Measurements from ENCODE around the gene COG2.

COG2 gene

DNA sequence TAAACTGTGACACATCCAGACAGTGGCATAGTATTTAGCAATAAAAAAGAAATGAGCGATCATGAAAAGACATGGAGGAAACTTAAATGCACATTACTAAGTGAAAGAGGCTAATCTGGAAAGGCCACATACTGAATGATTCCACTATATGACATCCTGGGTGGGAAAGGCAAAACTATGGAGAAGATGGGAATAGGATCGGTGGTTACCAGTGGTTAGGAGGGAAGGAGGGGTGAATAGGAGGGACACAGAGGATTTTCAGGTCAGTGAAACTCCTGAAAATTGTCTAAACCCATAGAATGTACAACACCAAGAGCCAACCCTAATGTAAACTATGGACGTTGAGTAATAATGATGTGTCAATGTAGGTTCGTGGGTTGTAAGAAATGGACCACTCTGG is 57.9 kb downstream of the COG2 start:
- no peaks in the 10 kb centered on the region for H3K79me1 ChIP-seq (ENCODE audit: low read depth, low read length)
- no peaks in the 10 kb centered on the region for H3K36me3 ChIP-seq (replicated peaks in 1 of 2; ENCODE audit: control insufficient read depth in 2 of 2, insufficient read depth in 2 of 2, low read length in 2 of 2)
- no peak overlapping the region for H3K4ac ChIP-seq (ENCODE audit: low read length)
- no peak overlapping the region for H3K23ac ChIP-seq (ENCODE audit: low read depth, low read length, poor library complexity)
- DNase-seq (ENCODE audit: low spot score) = no peak
- H3K4me3 ChIP-seq (ENCODE audit: low read length in 2 of 2) = no peak overlapping the region
- no peak overlapping the region for H4K91ac ChIP-seq (ENCODE audit: low read depth, low read length, poor library complexity)
- no peak overlapping the region for H3K9ac ChIP-seq (ENCODE audit: low read depth, low read length, poor library complexity)
- no CpG with 5 or more reads among the region's 4 CpGs for WGBS, 2 donors (ENCODE audit: extremely low coverage in 2 of 2, insufficient read length in 2 of 2, insufficient replicate concordance in 1 of 2)
- H3K4me1 ChIP-seq (ENCODE audit: control insufficient read depth in 2 of 2, insufficient read depth in 1 of 2, low read depth in 1 of 2, low read length in 2 of 2) = peaks cover 8 to 10% of the 10 kb centered on the region in 2 donors
- no peak overlapping the region for H3K27ac ChIP-seq (replicated peaks; ENCODE audit: low read length)
- H2AFZ ChIP-seq (ENCODE audit: low read length) = no peak overlapping the region
- no peak overlapping the region for H3K4me2 ChIP-seq (ENCODE audit: insufficient read depth, low read length, poor library complexity, severe bottlenecking)
- no peak overlapping the region for H3K14ac ChIP-seq (ENCODE audit: low read length)
- H2BK120ac ChIP-seq (ENCODE audit: low read depth, low read length) = no peak overlapping the region
- H3K9me3 ChIP-seq (replicated peaks in 1 of 2; ENCODE audit: control insufficient read depth in 2 of 2, insufficient read depth in 1 of 2, low read depth in 1 of 2, low read length in 2 of 2) = no peaks in the 10 kb centered on the region
- H3K18ac ChIP-seq (ENCODE audit: low read length) = no peak overlapping the region
- H4K8ac ChIP-seq (ENCODE audit: low read depth, low read length) = no peak overlapping the region
- H2BK5ac ChIP-seq (ENCODE audit: low read length) = no peak overlapping the region
- no peak overlapping the region for H2AK5ac ChIP-seq (ENCODE audit: low read depth, low read length)
- H2BK15ac ChIP-seq (ENCODE audit: low read length) = no peak overlapping the region
- peaks cover 0 to 10% (median 0%) of the 10 kb centered on the region in 3 experiments for H3K27me3 ChIP-seq (ENCODE audit: control insufficient read depth in 3 of 3, insufficient read depth in 3 of 3, low read depth in 1 of 3, low read length in 3 of 3)
- H2BK12ac ChIP-seq (ENCODE audit: low read length) = no peak overlapping the region

DNA sequence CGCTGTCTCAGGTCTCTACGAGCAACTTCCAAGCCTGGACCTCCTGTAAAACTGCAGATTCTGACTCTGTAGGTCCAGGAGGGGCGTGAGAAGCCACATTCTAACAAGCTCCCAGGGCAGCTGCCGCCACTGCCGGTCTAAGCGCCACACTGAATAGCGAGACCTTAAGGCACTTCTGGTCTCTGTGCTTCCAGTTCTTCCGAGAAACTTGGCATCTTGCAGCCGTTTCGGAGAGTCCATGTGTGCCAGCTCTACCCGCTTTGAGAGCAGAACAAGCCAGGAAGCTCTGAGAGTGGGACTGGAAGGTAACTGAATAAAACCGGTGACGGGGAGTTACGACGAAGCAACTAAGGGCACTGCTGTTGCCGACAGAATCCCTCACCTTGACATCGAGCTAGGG is 59.2 kb downstream of the COG2 start:
- Histone ChIP-seq H3K18ac (ENCODE audit: low read length) (no peak overlapping the region), H3K4me2 (ENCODE audit: insufficient read depth, low read length, poor library complexity, severe bottlenecking) (no peak overlapping the region), H3K27ac (replicated peaks; ENCODE audit: low read length) (no peak overlapping the region), H3K79me1 (ENCODE audit: low read depth, low read length) (no peaks in the 10 kb centered on the region), H2AFZ (ENCODE audit: low read length) (no peak overlapping the region), H2BK120ac (ENCODE audit: low read depth, low read length) (no peak overlapping the region), H3K14ac (ENCODE audit: low read length) (no peak overlapping the region), H3K23ac (ENCODE audit: low read depth, low read length, poor library complexity) (no peak overlapping the region), H4K8ac (ENCODE audit: low read depth, low read length) (no peak overlapping the region), H4K91ac (ENCODE audit: low read depth, low read length, poor library complexity) (no peak overlapping the region), H3K9me3 (replicated peaks in 1 of 2; ENCODE audit: control insufficient read depth in 2 of 2, insufficient read depth in 1 of 2, low read depth in 1 of 2, low read length in 2 of 2) (no peaks in the 10 kb centered on the region), H2BK5ac (ENCODE audit: low read length) (no peak overlapping the region), H3K4ac (ENCODE audit: low read length) (no peak overlapping the region), H3K4me1 (ENCODE audit: control insufficient read depth in 2 of 2, insufficient read depth in 1 of 2, low read depth in 1 of 2, low read length in 2 of 2) (peaks cover 8 to 10% of the 10 kb centered on the region in 2 donors), H3K4me3 (ENCODE audit: low read length in 2 of 2) (no peak overlapping the region), H2AK5ac (ENCODE audit: low read depth, low read length) (peak overlapping the region; percentile 2), H3K36me3 (replicated peaks in 1 of 2; ENCODE audit: control insufficient read depth in 2 of 2, insufficient read depth in 2 of 2, low read length in 2 of 2) (no peaks in the 10 kb centered on the region), H3K27me3 (ENCODE audit: control insufficient read depth in 3 of 3, insufficient read depth in 3 of 3, low read depth in 1 of 3, low read length in 3 of 3) (peaks cover 0 to 10% (median 0%) of the 10 kb centered on the region in 3 experiments), H2BK12ac (ENCODE audit: low read length) (no peak overlapping the region), H2BK15ac (ENCODE audit: low read length) (no peak overlapping the region), H3K9ac (ENCODE audit: low read depth, low read length, poor library complexity) (no peak overlapping the region)
- DNase-seq (ENCODE audit: low spot score) = no peak
- WGBS, 2 donors (ENCODE audit: extremely low coverage in 2 of 2, insufficient read length in 2 of 2, insufficient replicate concordance in 1 of 2) = no CpG with 5 or more reads among the region's 17 CpGs

DNA sequence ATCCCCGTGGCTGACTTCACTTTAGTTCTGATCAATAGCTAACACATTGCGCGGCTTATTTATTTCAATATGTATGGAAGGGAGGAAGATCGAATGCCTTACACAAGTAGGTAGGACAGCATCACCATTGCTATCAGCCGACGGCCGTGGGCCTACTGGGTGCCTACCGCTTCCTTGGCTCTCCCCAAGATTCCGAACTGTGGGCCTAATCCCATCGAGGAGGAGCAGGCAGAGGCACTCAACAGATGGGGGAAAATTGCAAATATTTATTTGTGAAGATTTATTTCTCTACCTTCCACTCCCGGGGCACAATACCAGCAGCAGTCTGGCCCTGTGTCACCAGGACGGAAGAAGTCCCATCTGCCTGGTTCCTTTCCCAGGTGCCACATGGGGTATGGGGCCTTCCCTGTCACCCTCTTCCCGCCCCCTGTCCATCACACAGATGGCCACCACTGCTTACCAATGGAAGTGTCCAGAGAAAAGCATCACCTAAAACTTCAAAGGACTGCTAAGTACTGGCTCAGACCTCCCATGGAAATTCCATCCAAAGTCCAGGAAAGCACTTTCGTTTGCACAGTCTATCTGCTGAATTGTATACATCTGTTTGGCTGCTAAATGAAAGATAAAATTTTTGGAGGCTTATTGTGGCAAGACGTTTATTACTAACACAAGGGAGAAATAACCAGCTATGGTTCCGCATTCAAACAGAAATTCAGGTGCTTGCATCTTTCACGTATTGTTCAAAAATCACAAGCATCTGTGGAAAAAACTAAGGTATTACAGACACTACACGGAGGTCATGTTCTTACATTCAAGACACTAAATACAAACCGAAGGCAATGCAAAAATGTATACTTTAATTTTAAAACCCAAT is 59.9 kb downstream of the COG2 start:
- H3K9me3 ChIP-seq (replicated peaks in 1 of 2; ENCODE audit: control insufficient read depth in 2 of 2, insufficient read depth in 1 of 2, low read depth in 1 of 2, low read length in 2 of 2) = no peaks in the 10 kb centered on the region
- no peak overlapping the region for H4K8ac ChIP-seq (ENCODE audit: low read depth, low read length)
- no peak overlapping the region for H4K91ac ChIP-seq (ENCODE audit: low read depth, low read length, poor library complexity)
- H3K36me3 ChIP-seq (replicated peaks in 1 of 2; ENCODE audit: control insufficient read depth in 2 of 2, insufficient read depth in 2 of 2, low read length in 2 of 2) = no peaks in the 10 kb centered on the region
- no peak overlapping the region for H2BK12ac ChIP-seq (ENCODE audit: low read length)
- H2AFZ ChIP-seq (ENCODE audit: low read length) = peak overlapping the region; percentile 60
- H3K4ac ChIP-seq (ENCODE audit: low read length) = no peak overlapping the region
- H3K4me3 ChIP-seq (ENCODE audit: low read length in 2 of 2) = no peak overlapping the region
- H3K27me3 ChIP-seq (ENCODE audit: control insufficient read depth in 3 of 3, insufficient read depth in 3 of 3, low read depth in 1 of 3, low read length in 3 of 3) = peaks cover 0 to 16% (median 0%) of the 10 kb centered on the region in 3 experiments
- no peak overlapping the region for H3K9ac ChIP-seq (ENCODE audit: low read depth, low read length, poor library complexity)
- no peaks in the 10 kb centered on the region for H3K79me1 ChIP-seq (ENCODE audit: low read depth, low read length)
- peak overlapping the region; percentile 2 for H2AK5ac ChIP-seq (ENCODE audit: low read depth, low read length)
- DNase-seq (ENCODE audit: low spot score) = no peak
- H3K14ac ChIP-seq (ENCODE audit: low read length) = no peak overlapping the region
- no peak overlapping the region for H3K27ac ChIP-seq (replicated peaks; ENCODE audit: low read length)
- H2BK15ac ChIP-seq (ENCODE audit: low read length) = no peak overlapping the region
- no CpG with 5 or more reads among the region's 19 CpGs for WGBS, 2 donors (ENCODE audit: extremely low coverage in 2 of 2, insufficient read length in 2 of 2, insufficient replicate concordance in 1 of 2)
- H2BK5ac ChIP-seq (ENCODE audit: low read length) = no peak overlapping the region
- no peak overlapping the region for H3K4me2 ChIP-seq (ENCODE audit: insufficient read depth, low read length, poor library complexity, severe bottlenecking)
- H2BK120ac ChIP-seq (ENCODE audit: low read depth, low read length) = no peak overlapping the region
- H3K18ac ChIP-seq (ENCODE audit: low read length) = no peak overlapping the region
- no peak overlapping the region for H3K23ac ChIP-seq (ENCODE audit: low read depth, low read length, poor library complexity)
- peaks cover 8 to 10% of the 10 kb centered on the region in 2 donors for H3K4me1 ChIP-seq (ENCODE audit: control insufficient read depth in 2 of 2, insufficient read depth in 1 of 2, low read depth in 1 of 2, low read length in 2 of 2)

DNA sequence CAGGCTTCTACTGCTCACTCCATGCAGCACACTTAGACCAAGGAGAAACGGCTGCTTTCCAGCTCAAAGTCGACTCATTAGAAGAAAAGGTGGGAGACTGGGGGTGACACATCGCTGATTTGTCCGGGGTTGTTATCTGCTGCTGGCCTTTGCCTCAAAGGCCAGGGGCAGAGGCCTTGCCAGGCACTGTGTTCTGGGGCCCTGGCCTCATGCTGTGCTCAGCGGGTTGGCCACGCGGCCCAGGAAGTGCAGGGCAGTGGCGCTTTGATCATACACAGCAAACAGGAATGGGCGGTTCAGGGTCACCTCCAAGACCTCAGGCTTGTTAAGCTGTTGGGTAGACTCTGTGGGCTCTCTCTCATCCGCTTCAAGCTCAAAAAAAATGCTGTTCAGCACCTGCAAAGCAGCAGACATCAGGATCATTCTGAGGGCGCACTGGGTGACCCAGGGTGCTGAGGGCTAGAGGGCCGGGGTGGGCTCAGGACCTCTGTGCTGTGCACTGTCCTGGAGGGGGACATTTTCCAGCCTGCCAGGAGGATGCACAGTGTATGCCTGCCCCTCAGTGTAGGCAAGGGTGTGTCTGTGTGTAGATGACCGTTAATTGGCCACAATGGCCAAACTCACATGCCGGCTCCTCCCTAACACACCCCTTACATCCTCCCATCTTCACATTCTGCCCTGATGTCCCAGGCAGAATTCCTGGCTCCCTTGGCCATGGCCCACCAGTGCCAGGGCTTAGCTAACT is 60.8 kb downstream of the COG2 start:
- peak overlapping the region; percentile 49 for H3K14ac ChIP-seq (ENCODE audit: low read length)
- H2BK15ac ChIP-seq (ENCODE audit: low read length) = no peak overlapping the region
- no peak overlapping the region for H2BK120ac ChIP-seq (ENCODE audit: low read depth, low read length)
- no peak overlapping the region for H3K4me2 ChIP-seq (ENCODE audit: insufficient read depth, low read length, poor library complexity, severe bottlenecking)
- no peak overlapping the region for H2BK12ac ChIP-seq (ENCODE audit: low read length)
- H3K27me3 ChIP-seq (ENCODE audit: control insufficient read depth in 3 of 3, insufficient read depth in 3 of 3, low read depth in 1 of 3, low read length in 3 of 3) = peaks cover 0 to 24% (median 0%) of the 10 kb centered on the region in 3 experiments
- no peak overlapping the region for H4K8ac ChIP-seq (ENCODE audit: low read depth, low read length)
- H3K9ac ChIP-seq (ENCODE audit: low read depth, low read length, poor library complexity) = no peak overlapping the region
- peak overlapping the region; percentile 60 for H2AFZ ChIP-seq (ENCODE audit: low read length)
- no peak overlapping the region for H3K27ac ChIP-seq (replicated peaks; ENCODE audit: low read length)
- peaks cover 8 to 10% of the 10 kb centered on the region in 2 donors for H3K4me1 ChIP-seq (ENCODE audit: control insufficient read depth in 2 of 2, insufficient read depth in 1 of 2, low read depth in 1 of 2, low read length in 2 of 2)
- no peak for DNase-seq (ENCODE audit: low spot score)
- H3K79me1 ChIP-seq (ENCODE audit: low read depth, low read length) = no peaks in the 10 kb centered on the region
- H4K91ac ChIP-seq (ENCODE audit: low read depth, low read length, poor library complexity) = no peak overlapping the region
- no peak overlapping the region for H3K4ac ChIP-seq (ENCODE audit: low read length)
- H3K9me3 ChIP-seq (replicated peaks in 1 of 2; ENCODE audit: control insufficient read depth in 2 of 2, insufficient read depth in 1 of 2, low read depth in 1 of 2, low read length in 2 of 2) = no peaks in the 10 kb centered on the region
- no peak overlapping the region for H2BK5ac ChIP-seq (ENCODE audit: low read length)
- H3K18ac ChIP-seq (ENCODE audit: low read length) = no peak overlapping the region
- H3K36me3 ChIP-seq (replicated peaks in 1 of 2; ENCODE audit: control insufficient read depth in 2 of 2, insufficient read depth in 2 of 2, low read length in 2 of 2) = no peaks in the 10 kb centered on the region
- no CpG with 5 or more reads among the region's 14 CpGs for WGBS, 2 donors (ENCODE audit: extremely low coverage in 2 of 2, insufficient read length in 2 of 2, insufficient replicate concordance in 1 of 2)
- H3K23ac ChIP-seq (ENCODE audit: low read depth, low read length, poor library complexity) = no peak overlapping the region
- no peak overlapping the region for H3K4me3 ChIP-seq (ENCODE audit: low read length in 2 of 2)
- peak overlapping the region; percentile 73 for H2AK5ac ChIP-seq (ENCODE audit: low read depth, low read length)

All from neuronal stem cell (in vitro differentiated cells).